Measurements from ENCODE around the gene P2RX1.
"Not testable (repeated sequence)": the region's sequence is repeated elsewhere in the genome, so short reads cannot be mapped to it uniquely, and the experiment has no call there.

DNA sequence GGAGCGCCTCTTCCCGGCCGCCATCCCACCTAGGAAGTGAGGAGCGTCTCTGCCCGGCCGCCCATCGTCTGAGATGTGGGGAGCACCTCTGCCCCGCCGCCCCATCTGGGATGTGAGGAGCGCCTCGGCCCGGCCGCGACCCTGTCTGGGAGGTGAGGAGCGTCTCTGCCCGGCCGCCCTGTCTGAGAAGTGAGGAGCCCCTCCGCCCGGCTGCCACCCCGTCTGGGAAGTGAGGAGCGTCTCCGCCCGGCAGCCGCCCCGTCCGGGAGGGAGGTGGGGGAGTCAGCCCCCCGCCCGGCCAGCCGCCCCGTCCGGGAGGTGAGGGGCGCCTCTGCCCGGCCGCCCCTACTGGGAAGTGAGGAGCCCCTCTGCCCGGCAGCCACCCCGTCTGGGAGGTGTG is 62.1 kb downstream of the P2RX1 start:
- TF ChIP-seq, protein P1, sequence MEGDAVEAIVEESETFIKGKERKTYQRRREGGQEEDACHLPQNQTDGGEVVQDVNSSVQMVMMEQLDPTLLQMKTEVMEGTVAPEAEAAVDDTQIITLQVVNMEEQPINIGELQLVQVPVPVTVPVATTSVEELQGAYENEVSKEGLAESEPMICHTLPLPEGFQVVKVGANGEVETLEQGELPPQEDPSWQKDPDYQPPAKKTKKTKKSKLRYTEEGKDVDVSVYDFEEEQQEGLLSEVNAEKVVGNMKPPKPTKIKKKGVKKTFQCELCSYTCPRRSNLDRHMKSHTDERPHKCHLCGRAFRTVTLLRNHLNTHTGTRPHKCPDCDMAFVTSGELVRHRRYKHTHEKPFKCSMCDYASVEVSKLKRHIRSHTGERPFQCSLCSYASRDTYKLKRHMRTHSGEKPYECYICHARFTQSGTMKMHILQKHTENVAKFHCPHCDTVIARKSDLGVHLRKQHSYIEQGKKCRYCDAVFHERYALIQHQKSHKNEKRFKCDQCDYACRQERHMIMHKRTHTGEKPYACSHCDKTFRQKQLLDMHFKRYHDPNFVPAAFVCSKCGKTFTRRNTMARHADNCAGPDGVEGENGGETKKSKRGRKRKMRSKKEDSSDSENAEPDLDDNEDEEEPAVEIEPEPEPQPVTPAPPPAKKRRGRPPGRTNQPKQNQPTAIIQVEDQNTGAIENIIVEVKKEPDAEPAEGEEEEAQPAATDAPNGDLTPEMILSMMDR (IDR thresholded peaks at IDR 0.05; ENCODE audit: insufficient read depth, low read length, poor library complexity, severe bottlenecking), result not testable (repeated sequence)
- TF ChIP-seq EZH2phosphoT487 (conservative IDR thresholded peaks at IDR 0.05; ENCODE audit: low read length), result not testable (repeated sequence)
